HG03095 (cell line): ENCODE results near the gene GMPPA.

ENCODE experiments used
- ATAC-seq: cut with Tn5 transposase; IDR thresholded peaks from one replicate; pipeline ENCODE4 v1.9.1; 2021; ENCODE audit warnings: moderate library complexity; ENCODE audit not compliant: unreplicated experiment

GMPPA gene

GRCh38 chr2:219553463-219553963 is 54.8 kb downstream of the GMPPA start:
- no peak for ATAC-seq

GRCh38 chr2:219554350-219554749 is 55.7 kb downstream of the GMPPA start:
- ATAC-seq = no peak

- ATAC-seq = no peak
Observed at GRCh38 chr2:219555956-219556355, 57.3 kb downstream of the GMPPA start.

- no peak for ATAC-seq
Observed at GRCh38 chr2:219556413-219556812, 57.7 kb downstream of the GMPPA start.
